B cell (primary cell): Measurements from ENCODE around the gene FLNB. TPM values are rescaled to one million over a fixed set of nuclear protein-coding genes. Genes with fewer than 3 reads are reported as not detected.

Source experiments
- ATAC-seq: fragments of 200-7000 bp; cut with Tn5 transposase; one replicate; pipeline ENCODE4 v1.10.0; 2021; ENCODE audit warnings: low read depth, mild to moderate bottlenecking, moderate number of reproducible peaks, moderate library complexity
- CTCF ChIA-PET: fragments of 350-600 bp; sonication (Branson Sonifier 250); formaldehyde crosslinking; loops from one replicate; lab custom pipeline; 2021; ENCODE audit warnings: antibody characterized with exemption, inconsistent platforms; lab: Charles Lee
- POLR2A ChIA-PET: fragments of 350-600 bp; sonication (Branson Sonifier 250); formaldehyde crosslinking; loops from one replicate; lab custom pipeline; 2021; ENCODE audit warnings: antibody characterized with exemption; lab: Charles Lee
- DNase-seq: peaks from one replicate; pipeline ENCODE4 v3.0.0; 2013
- H2AFZ ChIP-seq: 2 replicates; pipeline ENCODE4 v1.6.1; 2012; ENCODE audit warnings: mild to moderate bottlenecking, low read depth, low read length; ENCODE audit not compliant: insufficient read depth, poor library complexity, severe bottlenecking
- H3K27ac ChIP-seq, 2 donors: 1 replicate in 1 of 2; 2 replicates in 1 of 2; pipeline ENCODE4 v1.5.1; 2012 to 2013; ENCODE audit warnings: low read length in 2 of 2, mild to moderate bottlenecking in 2 of 2, moderate library complexity in 1 of 2
- H3K27me3 ChIP-seq, 4 experiments: fragments of 200-600 bp in 1 of 4; sonication (generic) in 1 of 4; replicated peaks in 1 of 4; 1 replicate in 2 of 4; 2 replicates in 2 of 4; pipeline versions ENCODE4 v1.6.1 to v1.7.0; 2013 to 2016; ENCODE audit warnings: low read length in 3 of 4, mild to moderate bottlenecking in 2 of 4, mixed read lengths in 1 of 4, moderate library complexity in 1 of 4; ENCODE audit not compliant: insufficient read depth in 4 of 4, control insufficient read depth in 3 of 4; ENCODE audit errors: control extremely low read depth in 1 of 4
- H3K36me3 ChIP-seq, 2 experiments: replicated peaks in 1 of 2; 1 replicate in 1 of 2; 2 replicates in 1 of 2; pipeline versions ENCODE4 v1.6.1 to v1.7.1; 2013; ENCODE audit warnings: low read length in 1 of 2; ENCODE audit not compliant: insufficient read depth in 2 of 2, control insufficient read depth in 1 of 2; ENCODE audit errors: control extremely low read depth in 1 of 2, extremely low read depth in 1 of 2
- H3K4me1 ChIP-seq, 2 donors: fragments of 200-600 bp in 1 of 2; sonication (generic) in 1 of 2; 1 replicate in 1 of 2; 2 replicates in 1 of 2; pipeline versions ENCODE4 v1.5.1 to v1.6.1; 2013 to 2017; ENCODE audit warnings: low read length in 2 of 2; ENCODE audit not compliant: control insufficient read depth in 2 of 2, insufficient read depth in 2 of 2
- H3K4me2 ChIP-seq: replicated peaks from 2 replicates; pipeline ENCODE3; 2012; ENCODE audit warnings: mild to moderate bottlenecking, low read depth, low read length; ENCODE audit not compliant: poor library complexity, severe bottlenecking
- H3K4me3 ChIP-seq, 5 experiments: fragments of 200-600 bp in 1 of 5; sonication (generic) in 1 of 5; 1 replicate in 3 of 5; 2 replicates in 2 of 5; pipeline versions ENCODE4 v1.5.1 to v1.7.0; 2011 to 2016; ENCODE audit warnings: low read length in 4 of 5, mild to moderate bottlenecking in 4 of 5, low read depth in 2 of 5, control low read depth in 1 of 5, moderate library complexity in 1 of 5; ENCODE audit not compliant: insufficient read depth in 1 of 5; ENCODE audit errors: control extremely low read depth in 1 of 5, extremely low read depth in 1 of 5
- H3K79me2 ChIP-seq: fragments of 200-600 bp; sonication (generic); one replicate; pipeline ENCODE4 v1.6.0; 2016; ENCODE audit warnings: low read length; ENCODE audit not compliant: control insufficient read depth, insufficient read depth
- H3K9ac ChIP-seq: fragments of 200-600 bp; sonication (generic); 2 replicates; pipeline ENCODE4 v1.6.1; 2017; ENCODE audit warnings: mild to moderate bottlenecking, low read length, moderate library complexity
- H3K9me3 ChIP-seq, 3 donors: one replicate each; pipeline versions ENCODE4 v1.6.1 to v1.7.1; 2013; ENCODE audit warnings: low read length in 2 of 3; ENCODE audit not compliant: control insufficient read depth in 2 of 3, insufficient read depth in 1 of 3; ENCODE audit errors: control extremely low read depth in 1 of 3
- H4K20me1 ChIP-seq: 2 replicates; pipeline ENCODE4 v1.6.0; 2012; ENCODE audit warnings: mild to moderate bottlenecking, low read length; ENCODE audit not compliant: insufficient read depth, control insufficient read depth, poor library complexity, severe bottlenecking
- H3K27ac Mint-ChIP-seq: one replicate; pipeline ENCODE4 v1.8.0; 2021; ENCODE audit warnings: mixed read lengths
- H3K27me3 Mint-ChIP-seq: one replicate; pipeline ENCODE4 v1.8.0; 2021; ENCODE audit warnings: mixed read lengths
- H3K4me1 Mint-ChIP-seq: one replicate; pipeline ENCODE4 v1.8.0; 2021; ENCODE audit warnings: mixed read lengths
- H3K4me3 Mint-ChIP-seq: one replicate; pipeline ENCODE4 v1.8.0; 2021; ENCODE audit warnings: mixed read lengths
- H3K9me3 Mint-ChIP-seq: one replicate; pipeline ENCODE4 v1.8.0; 2022; ENCODE audit warnings: mixed read lengths; ENCODE audit not compliant: insufficient read depth
- EZH2 ChIP-seq: IDR thresholded peaks from 2 replicates; pipeline ENCODE4 v1.6.1; 2012; ENCODE audit warnings: borderline replicate concordance, low read depth, mild to moderate bottlenecking, moderate library complexity, low read length; ENCODE audit not compliant: insufficient read depth, poor library complexity, severe bottlenecking
- WGBS: methylation state at CpG from one replicate; pipeline ENCODE4 v1.1.5; 2013; ENCODE audit warnings: missing lambda C conversion rate; ENCODE audit not compliant: insufficient coverage; 5-methylcytosine and 5-hydroxymethylcytosine counted together
- intact Hi-C: fragments of 100-400 bp; cut with micrococcal nuclease; formaldehyde crosslinking; loops from one replicate; pipeline ENCODE4 v1.10.0; 2022
- polyA plus RNA-seq: library from polyadenylated mRNA; depleted of rRNA; stranded (reverse); fragments of >200 nt; gene quantifications from 2 replicates; pipeline ENCODE4 v1.2.3, GENCODE V29; 2012
- total RNA-seq, 2 donors: library from RNA; stranded (reverse); fragments of 120-200 nt in 1 of 2; gene quantifications; 1 replicate in 1 of 2; 2 replicates in 1 of 2; pipeline versions ENCODE4 v1.2.3 to v1.2.4, GENCODE V29; 2013 to 2022
- TF ChIP-seq, protein P1 (sequence below): fragments of 200-600 bp; IDR thresholded peaks from one replicate; pipeline ENCODE4 v1.8.0; 2022; ENCODE audit warnings: antibody characterized with exemption, mild to moderate bottlenecking

FLNB gene
- total and polyA plus RNA-seq, 2 donors (not counting 1 experiment from before 2014, with no cell fraction given) = 25.5 to 28.3 TPM

DNA sequence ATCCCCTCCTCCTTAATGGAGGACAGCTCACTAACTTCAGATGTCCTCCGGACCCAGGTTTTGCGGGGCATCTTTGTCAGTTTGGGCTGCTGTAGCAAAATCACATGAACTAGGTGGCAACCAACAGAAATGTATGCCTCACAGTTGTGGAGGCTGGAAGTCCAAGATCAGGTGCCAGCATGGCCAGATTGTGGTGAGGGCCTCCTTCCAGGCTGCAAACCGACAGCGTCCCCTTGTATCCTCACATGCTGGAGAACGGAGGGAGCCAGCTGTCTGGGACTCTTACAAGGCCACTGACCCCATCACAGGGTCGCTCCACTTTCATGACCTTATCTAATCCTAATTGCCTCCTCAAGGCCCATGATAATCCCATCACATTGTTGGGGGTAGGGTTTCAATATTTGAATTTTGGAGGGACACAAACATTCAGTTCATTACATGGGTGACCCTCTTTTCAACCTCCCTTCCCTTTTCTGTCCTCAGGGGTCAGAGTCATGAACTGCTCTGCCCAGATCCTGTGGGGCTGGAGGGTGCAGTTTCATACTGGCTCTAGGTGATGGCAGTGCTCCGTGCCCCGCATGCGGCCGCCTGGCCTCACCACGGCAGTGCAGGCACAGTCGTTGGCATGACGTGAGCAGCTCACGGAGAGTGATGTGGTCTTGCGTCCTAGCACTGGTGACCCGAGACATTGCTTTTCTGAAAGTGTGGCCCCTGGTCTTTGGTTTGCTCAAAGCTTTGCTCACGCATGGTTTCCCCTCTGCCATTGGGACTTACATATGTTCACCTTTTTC, 144.2 kb downstream of the FLNB start:
- ChIA-PET CTCF (no interaction called here), POLR2A (no interaction called here)
- 96% methylated on average over 15 of the region's 17 CpGs for WGBS
- DNase-seq (no peak), ATAC-seq (no peak)
- H3K4me1 Mint-ChIP-seq = no peaks in the 10 kb centered on the region
- Histone ChIP-seq H3K27me3 (no peaks in the 10 kb centered on the region), H3K4me2 (no peak overlapping the region), H3K4me3 (no peak overlapping the region), H3K9me3 (no peaks in the 10 kb centered on the region), H3K36me3 (peaks cover 0 to 53% of the 10 kb centered on the region in 2 experiments), H3K27ac (no peak overlapping the region), H3K79me2 (no peaks in the 10 kb centered on the region), H3K4me1 (no peaks in the 10 kb centered on the region), H3K9ac (no peak overlapping the region), H2AFZ (no peak overlapping the region), H4K20me1 (no peaks in the 10 kb centered on the region)
- H3K9me3 Mint-ChIP-seq = no peaks in the 10 kb centered on the region
- intact Hi-C loops = no loop called here
- no peaks in the 10 kb centered on the region for H3K27me3 Mint-ChIP-seq
- H3K27ac Mint-ChIP-seq = no peak overlapping the region
- TF ChIP-seq, protein P1, sequence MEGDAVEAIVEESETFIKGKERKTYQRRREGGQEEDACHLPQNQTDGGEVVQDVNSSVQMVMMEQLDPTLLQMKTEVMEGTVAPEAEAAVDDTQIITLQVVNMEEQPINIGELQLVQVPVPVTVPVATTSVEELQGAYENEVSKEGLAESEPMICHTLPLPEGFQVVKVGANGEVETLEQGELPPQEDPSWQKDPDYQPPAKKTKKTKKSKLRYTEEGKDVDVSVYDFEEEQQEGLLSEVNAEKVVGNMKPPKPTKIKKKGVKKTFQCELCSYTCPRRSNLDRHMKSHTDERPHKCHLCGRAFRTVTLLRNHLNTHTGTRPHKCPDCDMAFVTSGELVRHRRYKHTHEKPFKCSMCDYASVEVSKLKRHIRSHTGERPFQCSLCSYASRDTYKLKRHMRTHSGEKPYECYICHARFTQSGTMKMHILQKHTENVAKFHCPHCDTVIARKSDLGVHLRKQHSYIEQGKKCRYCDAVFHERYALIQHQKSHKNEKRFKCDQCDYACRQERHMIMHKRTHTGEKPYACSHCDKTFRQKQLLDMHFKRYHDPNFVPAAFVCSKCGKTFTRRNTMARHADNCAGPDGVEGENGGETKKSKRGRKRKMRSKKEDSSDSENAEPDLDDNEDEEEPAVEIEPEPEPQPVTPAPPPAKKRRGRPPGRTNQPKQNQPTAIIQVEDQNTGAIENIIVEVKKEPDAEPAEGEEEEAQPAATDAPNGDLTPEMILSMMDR = no peak
- no peak for TF ChIP-seq EZH2
- H3K4me3 Mint-ChIP-seq = no peak overlapping the region

DNA sequence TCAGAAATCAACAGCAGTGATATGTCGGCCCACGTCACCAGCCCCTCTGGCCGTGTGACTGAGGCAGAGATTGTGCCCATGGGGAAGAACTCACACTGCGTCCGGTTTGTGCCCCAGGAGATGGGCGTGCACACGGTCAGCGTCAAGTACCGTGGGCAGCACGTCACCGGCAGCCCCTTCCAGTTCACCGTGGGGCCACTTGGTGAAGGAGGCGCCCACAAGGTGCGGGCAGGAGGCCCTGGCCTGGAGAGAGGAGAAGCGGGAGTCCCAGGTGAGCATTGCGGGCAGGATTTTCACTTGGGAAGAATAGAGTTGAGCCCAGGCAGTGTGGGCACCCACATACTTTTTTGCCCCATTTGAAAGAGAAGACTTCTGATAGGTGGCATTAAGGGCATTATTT, 145.1 kb downstream of the FLNB start:
- no peak overlapping the region for H2AFZ ChIP-seq
- Mint-ChIP-seq H3K4me1 (no peaks in the 10 kb centered on the region), H3K9me3 (no peaks in the 10 kb centered on the region), H3K4me3 (no peak overlapping the region), H3K27me3 (no peaks in the 10 kb centered on the region), H3K27ac (no peak overlapping the region)
- no peaks in the 10 kb centered on the region for H3K79me2 ChIP-seq
- no peak overlapping the region for H3K27ac ChIP-seq
- H3K9me3 ChIP-seq = no peaks in the 10 kb centered on the region
- intact Hi-C loops = no loop called here
- no peaks in the 10 kb centered on the region for H4K20me1 ChIP-seq
- no peak overlapping the region for H3K4me2 ChIP-seq
- no peak overlapping the region for H3K9ac ChIP-seq
- ATAC-seq (no peak), DNase-seq (no peak)
- no peak overlapping the region for H3K4me3 ChIP-seq
- H3K4me1 ChIP-seq = no peaks in the 10 kb centered on the region
- H3K36me3 ChIP-seq = peaks cover 0 to 49% of the 10 kb centered on the region in 2 experiments
- CTCF ChIA-PET = no interaction called here
- WGBS = 100% methylated on average over 16 of the region's 16 CpGs
- POLR2A ChIA-PET = no interaction called here
- TF ChIP-seq EZH2 = no peak
- TF ChIP-seq, protein P1 = no peak
- no peaks in the 10 kb centered on the region for H3K27me3 ChIP-seq
